A549 treated with RU486 at 1 μM for 4 hours (cell line): ENCODE data around the gene CHIC1. TPM values are rescaled to one million over a fixed set of nuclear protein-coding genes. Genes with fewer than 3 reads are reported as not detected.

ENCODE experiments used
- total RNA-seq: library from RNA; stranded (reverse); fragments of 200-300 nt; extraction: Qiagen RNA extraction; gene quantifications from 5 replicates; pipeline ENCODE4 v1.2.3, GENCODE V29; 2022; ENCODE audit warnings: low read depth

The CHIC1 gene
- 1.6 to 6.0 TPM (median 4.9 TPM) in 5 replicates for total RNA-seq

DNA sequence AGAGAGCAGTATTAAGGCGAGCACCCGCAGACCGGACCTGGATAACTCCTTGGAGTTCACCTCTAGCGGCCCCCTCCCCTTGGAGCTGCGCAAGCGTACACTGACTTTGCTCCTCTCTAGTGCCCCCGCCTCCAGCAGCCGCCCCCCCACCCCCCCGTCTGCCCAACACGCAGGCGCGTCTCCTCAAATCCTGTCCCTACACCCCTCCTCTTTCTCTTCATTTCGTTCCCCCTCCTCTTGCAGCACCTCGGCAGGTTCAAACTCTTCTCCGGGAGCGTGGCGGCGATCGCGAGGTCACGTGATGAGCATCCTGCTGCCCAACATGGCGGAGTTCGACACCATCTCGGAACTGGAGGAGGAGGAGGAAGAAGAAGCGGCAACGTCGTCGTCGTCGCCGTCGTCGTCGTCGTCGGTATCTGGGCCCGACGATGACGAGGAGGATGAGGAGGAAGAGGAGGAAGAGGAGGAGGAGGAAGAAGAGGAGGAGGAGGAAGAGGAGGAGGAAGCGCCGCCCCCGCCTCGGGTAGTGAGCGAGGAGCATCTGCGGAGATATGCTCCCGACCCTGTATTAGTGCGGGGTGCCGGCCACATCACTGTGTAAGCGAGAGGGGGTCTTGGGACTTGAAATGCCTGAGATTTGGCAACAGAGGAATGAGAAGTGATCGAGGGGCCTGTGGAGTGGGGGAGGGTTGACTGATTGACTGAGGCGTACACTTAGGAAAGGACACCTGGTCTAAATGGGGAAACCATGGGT, at the start of gene CHIC1:
Gene CHIC1 (plus strand): TSS at position 214 of the 754 bp plus-strand sequence. CDS start 88 bp downstream, at position 302.

Other genes with a start within 250 kb of the CHIC1 start
- gene CDX4, start 116.1 kb upstream of the CHIC1 start, total RNA-seq = not detected in 5 replicates